GM23338 (cell line): ENCODE results near the gene ORAI3. TPM values are rescaled to one million over a fixed set of nuclear protein-coding genes. Genes with fewer than 3 reads are reported as not detected.

ENCODE experiments used
- ATAC-seq: fragments of 200-7000 bp; cut with Tn5 transposase; 3 replicates; pipeline ENCODE4 v1.9.1; 2020
- DNase-seq: peaks from one replicate; pipeline ENCODE4 v3.0.0-alpha.2; 2015; ENCODE audit warnings: low spot score
- H2AFZ ChIP-seq: fragments of 200-600 bp; sonication (generic); 2 replicates; pipeline ENCODE4 v1.8.0; 2016; ENCODE audit warnings: antibody characterized with exemption, mild to moderate bottlenecking, moderate library complexity
- H3F3A ChIP-seq: fragments of 200-600 bp; sonication (generic); replicated peaks from 2 replicates; pipeline ENCODE4 v1.8.0; 2017; ENCODE audit warnings: antibody characterized with exemption, mixed run types, low read depth
- H3K27ac ChIP-seq: fragments of 200-600 bp; sonication (generic); 2 replicates; pipeline ENCODE4 v1.6.1; 2016; ENCODE audit warnings: low read depth
- H3K27me3 ChIP-seq: fragments of 200-600 bp; sonication (generic); 2 replicates; pipeline ENCODE4 v1.8.0; 2016; ENCODE audit warnings: mild to moderate bottlenecking, mixed run types, moderate library complexity; ENCODE audit not compliant: insufficient read depth
- H3K36me3 ChIP-seq: fragments of 200-600 bp; sonication (generic); 2 replicates; pipeline ENCODE4 v1.8.0; 2016; ENCODE audit warnings: mild to moderate bottlenecking; ENCODE audit not compliant: insufficient read depth
- H3K4me1 ChIP-seq: fragments of 200-600 bp; sonication (generic); 2 replicates; pipeline ENCODE4 v1.8.0; 2016; ENCODE audit warnings: mild to moderate bottlenecking, moderate library complexity; ENCODE audit not compliant: insufficient read depth
- H3K4me2 ChIP-seq: fragments of 200-600 bp; sonication (generic); 2 replicates; pipeline ENCODE4 v1.7.1; 2017; ENCODE audit warnings: mixed run types
- H3K4me3 ChIP-seq: fragments of 200-600 bp; sonication (generic); 2 replicates; pipeline ENCODE4 v1.6.1; 2016; ENCODE audit warnings: mixed run types
- H3K79me2 ChIP-seq: fragments of 200-600 bp; sonication (generic); replicated peaks from 2 replicates; pipeline ENCODE4 v1.8.0; 2017; ENCODE audit warnings: mild to moderate bottlenecking; ENCODE audit not compliant: insufficient read depth
- H3K9me2 ChIP-seq: fragments of 200-600 bp; sonication (generic); 2 replicates; pipeline ENCODE4 v1.8.0; 2017; ENCODE audit not compliant: insufficient read depth
- H4K20me1 ChIP-seq: fragments of 200-600 bp; sonication (generic); replicated peaks from 2 replicates; pipeline ENCODE4 v1.8.0; 2017; ENCODE audit warnings: mild to moderate bottlenecking; ENCODE audit not compliant: insufficient read depth
- H3K27ac Mint-ChIP-seq: 2 replicates; pipeline ENCODE4 v1.8.0; 2020; ENCODE audit warnings: inconsistent platforms, mild to moderate bottlenecking, moderate library complexity, mixed read lengths
- H3K27me3 Mint-ChIP-seq: 3 replicates; pipeline ENCODE4 v1.8.0; 2022; ENCODE audit warnings: low read depth, mild to moderate bottlenecking, moderate library complexity, mixed read lengths, inconsistent platforms; ENCODE audit not compliant: insufficient read depth, poor library complexity
- H3K36me3 Mint-ChIP-seq: 3 replicates; pipeline ENCODE4 v1.8.0; 2021; ENCODE audit warnings: low read depth, mild to moderate bottlenecking, inconsistent platforms, moderate library complexity, mixed read lengths
- H3K4me1 Mint-ChIP-seq: 3 replicates; pipeline ENCODE4 v1.8.0; 2020; ENCODE audit warnings: mild to moderate bottlenecking, inconsistent platforms, mixed read lengths
- H3K4me3 Mint-ChIP-seq: 3 replicates; pipeline ENCODE4 v1.8.0; 2021; ENCODE audit warnings: moderate library complexity, mild to moderate bottlenecking, inconsistent platforms, mixed read lengths
- H3K9me3 Mint-ChIP-seq: 3 replicates; pipeline ENCODE4 v1.8.0; 2020; ENCODE audit warnings: moderate library complexity, mild to moderate bottlenecking, inconsistent platforms, mixed read lengths
- CREB1 ChIP-seq: fragments of 250-450 bp; sonication (Bioruptor Pico); IDR thresholded peaks from 2 replicates; pipeline ENCODE4 v1.5.0; 2020; ENCODE audit warnings: low read depth, mild to moderate bottlenecking, moderate library complexity
- CTCF ChIP-seq, 2 experiments: fragments of 200-600 bp in 1 of 2; sonication (generic) in 1 of 2; conservative IDR thresholded peaks; 2 replicates each; pipeline versions ENCODE4 v1.5.1 to v1.6.1; 2016 to 2017; ENCODE audit warnings: antibody characterized with exemption in 2 of 2, low read depth in 2 of 2, mild to moderate bottlenecking in 2 of 2, moderate library complexity in 1 of 2
- ETS1 ChIP-seq: IDR thresholded peaks from 2 replicates; pipeline ENCODE4 v1.6.1; 2016; ENCODE audit warnings: antibody characterized with exemption
- EZH2 ChIP-seq: fragments of 200-600 bp; sonication (generic); IDR thresholded peaks from one replicate; pipeline ENCODE4 v1.8.0; 2017; ENCODE audit warnings: antibody characterized with exemption, mild to moderate bottlenecking, low read depth; ENCODE audit not compliant: unreplicated experiment
- EZH2phosphoT487 ChIP-seq: fragments of 200-600 bp; sonication (generic); IDR thresholded peaks from one replicate; pipeline ENCODE4 v1.8.1; 2018; ENCODE audit warnings: antibody characterized with exemption; ENCODE audit not compliant: unreplicated experiment
- JUNB ChIP-seq: IDR thresholded peaks from one replicate; pipeline ENCODE4 v1.6.1; 2016; ENCODE audit warnings: antibody characterized with exemption; ENCODE audit not compliant: unreplicated experiment
- NANOG ChIP-seq: IDR thresholded peaks from 2 replicates; pipeline ENCODE4 v1.6.1; 2016; ENCODE audit warnings: antibody characterized with exemption, borderline replicate concordance
- POLR2AphosphoS5 ChIP-seq: IDR thresholded peaks from 2 replicates; pipeline ENCODE4 v1.6.1; 2016; ENCODE audit warnings: antibody characterized with exemption, low read depth
- REST ChIP-seq: IDR thresholded peaks from one replicate; pipeline ENCODE4 v1.6.1; 2018; ENCODE audit warnings: antibody characterized with exemption; ENCODE audit not compliant: unreplicated experiment
- STAT1 ChIP-seq: IDR thresholded peaks from one replicate; pipeline ENCODE4 v1.6.1; 2016; ENCODE audit warnings: antibody characterized with exemption; ENCODE audit not compliant: unreplicated experiment
- ZNF114 ChIP-seq: fragments of 250-450 bp; sonication (Bioruptor Pico); IDR thresholded peaks from 2 replicates; pipeline ENCODE4 v1.5.0; 2020; ENCODE audit warnings: mild to moderate bottlenecking, moderate library complexity
- ZNF331 ChIP-seq: fragments of 250-450 bp; sonication (Bioruptor Pico); IDR thresholded peaks from 2 replicates; pipeline ENCODE4 v1.5.0; 2020; ENCODE audit warnings: low read depth, mild to moderate bottlenecking, moderate library complexity
- ZNF462 ChIP-seq: fragments of 250-450 bp; sonication (Bioruptor Pico); IDR thresholded peaks from 2 replicates; pipeline ENCODE4 v1.5.0; 2020; ENCODE audit warnings: mild to moderate bottlenecking, moderate library complexity
- polyA plus RNA-seq: library from polyadenylated mRNA; unstranded; fragments of >200 nt; fragmentation: Nextera tagmentation; extraction: Ambion mirVana; gene quantifications from 2 replicates; pipeline ENCODE4 v1.2.1, GENCODE V29; 2016
- total RNA-seq: library from RNA; depleted of rRNA; stranded (reverse); fragments of >200 nt; shearing (Covaris generic); gene quantifications from 2 replicates; pipeline ENCODE4 v1.2.3, GENCODE V29; 2014

Gene ORAI3
- total and polyA plus RNA-seq, 2 experiments from 2014 or later = 6.9 to 15.9 TPM

GRCh38 chr16:31000671-31001382, 52.0 kb downstream of the ORAI3 start:
- H3F3A ChIP-seq = peaks cover 9% of the 10 kb centered on the region; the same call in 1 of the 2 replicates
- no peaks in the 10 kb centered on the region for H3K9me2 ChIP-seq
- no peaks in the 10 kb centered on the region; the same call in 2 of the 3 replicates for H3K36me3 Mint-ChIP-seq
- H3K27ac ChIP-seq = no peak overlapping the region
- peaks cover 5% of the 10 kb centered on the region for H3K79me2 ChIP-seq
- TF ChIP-seq NANOG (no peak), EZH2phosphoT487 (no peak), POLR2AphosphoS5 (no peak), ETS1 (no peak), ZNF114 (CRISPR knock-in tag) (no peak), REST (no peak), ZNF331 (CRISPR knock-in tag) (no peak), JUNB (no peak), STAT1 (no peak), CTCF (conservative IDR thresholded peaks at IDR 0.05; ENCODE audit: low read depth in 2 of 2) (no peak), CREB1 (CRISPR knock-in tag) (no peak), EZH2 (no peak), ZNF462 (no peak)
- peaks cover 15% of the 10 kb centered on the region for H3K4me1 ChIP-seq
- H3K4me3 Mint-ChIP-seq = no peak overlapping the region
- no peaks in the 10 kb centered on the region for H3K27me3 ChIP-seq
- no peaks in the 10 kb centered on the region for H3K9me3 Mint-ChIP-seq
- ATAC-seq (no peak), DNase-seq (no peak)
- peaks cover 19% of the 10 kb centered on the region for H3K4me1 Mint-ChIP-seq
- H3K4me3 ChIP-seq = no peak overlapping the region
- H3K4me2 ChIP-seq = no peak overlapping the region
- H4K20me1 ChIP-seq = no peaks in the 10 kb centered on the region
- H3K36me3 ChIP-seq = no peaks in the 10 kb centered on the region
- peaks cover 19% of the 10 kb centered on the region for H3K27me3 Mint-ChIP-seq
- no peak overlapping the region for H3K27ac Mint-ChIP-seq
- H2AFZ ChIP-seq = no peak overlapping the region
